ENCODE measurements around the gene TOP2A. TPM values are rescaled to one million over a fixed set of nuclear protein-coding genes. Genes with fewer than 3 reads are reported as not detected.
A peak's percentile ranks its signal among the peaks of the same experiment; 100 is the strongest.
"Not testable (repeated sequence)": the region's sequence is repeated elsewhere in the genome, so short reads cannot be mapped to it uniquely, and the experiment has no call there.

TOP2A gene
- total RNA-seq, 1 experiment from 2014 or later: 154 TPM

- DNase-seq (ENCODE audit: low read depth): no peak
Measured at GRCh38 chr17:40430272-40431230, 12.9 kb upstream of the TOP2A start.

- DNase-seq (ENCODE audit: low read depth): no peak
Measured at GRCh38 chr17:40427002-40427491, 9.4 kb upstream of the TOP2A start.

- DNase-seq (ENCODE audit: low read depth): no peak
Measured at GRCh38 chr17:40425741-40426140, 8.0 kb upstream of the TOP2A start.

- DNase-seq (ENCODE audit: low read depth): no peak
Measured at GRCh38 chr17:40422990-40423633, 5.4 kb upstream of the TOP2A start.

DNA sequence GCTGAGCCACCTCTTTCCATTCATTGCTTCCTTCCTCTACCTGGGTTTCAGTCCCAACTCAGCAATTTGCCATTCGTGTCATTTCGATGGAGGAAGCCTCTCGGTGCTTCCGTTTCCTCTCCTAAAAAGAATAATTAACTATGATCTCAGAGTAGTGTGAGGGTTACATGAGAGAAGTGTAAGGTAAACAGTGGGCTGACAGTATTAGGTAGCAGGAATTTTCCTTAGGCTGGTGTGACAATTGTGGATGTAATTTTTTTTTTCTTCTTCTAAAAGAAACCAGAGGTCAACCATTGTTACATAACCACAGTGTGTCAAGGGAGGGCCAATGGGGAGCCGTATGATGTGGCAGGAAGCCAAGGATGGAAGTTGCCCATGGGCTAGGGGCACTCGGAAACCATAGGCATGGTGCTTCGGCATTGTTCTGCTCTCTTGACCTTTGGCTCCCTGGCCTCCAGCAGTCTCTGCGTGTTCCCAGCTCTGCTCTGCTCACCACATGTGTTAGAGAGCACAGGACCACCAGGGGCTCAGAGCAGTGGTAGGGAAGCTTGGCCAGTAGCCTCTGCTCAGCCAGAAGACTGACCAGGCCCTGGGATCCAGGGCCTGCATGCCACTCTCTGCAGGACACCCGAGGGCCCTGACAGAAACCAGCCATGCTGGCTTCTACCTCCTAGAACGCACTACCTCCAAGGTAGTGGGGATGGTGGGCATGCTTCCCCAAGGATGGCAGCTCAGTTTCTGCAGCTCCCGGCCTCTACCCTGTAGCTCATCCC lies 2.0 kb upstream of the TOP2A start:
- no peak for DNase-seq (ENCODE audit: low read depth)

GRCh38 chr17:40418428-40418706 lies 671 bp upstream of the TOP2A start:
- no peak for DNase-seq (ENCODE audit: low read depth)

- DNase-seq (ENCODE audit: low read depth): no peak
Measured at GRCh38 chr17:40417258-40417608, 463 bp downstream of the TOP2A start.

- no peak for DNase-seq (ENCODE audit: low read depth)
Measured at GRCh38 chr17:40416671-40417070, 1.0 kb downstream of the TOP2A start.

- peak; percentile 24 for DNase-seq (ENCODE audit: low read depth)
Measured at GRCh38 chr17:40415390-40415789, 2.3 kb downstream of the TOP2A start.

GRCh38 chr17:40414312-40414711 lies 3.4 kb downstream of the TOP2A start:
- DNase-seq (ENCODE audit: low read depth): not testable (repeated sequence)

DNA sequence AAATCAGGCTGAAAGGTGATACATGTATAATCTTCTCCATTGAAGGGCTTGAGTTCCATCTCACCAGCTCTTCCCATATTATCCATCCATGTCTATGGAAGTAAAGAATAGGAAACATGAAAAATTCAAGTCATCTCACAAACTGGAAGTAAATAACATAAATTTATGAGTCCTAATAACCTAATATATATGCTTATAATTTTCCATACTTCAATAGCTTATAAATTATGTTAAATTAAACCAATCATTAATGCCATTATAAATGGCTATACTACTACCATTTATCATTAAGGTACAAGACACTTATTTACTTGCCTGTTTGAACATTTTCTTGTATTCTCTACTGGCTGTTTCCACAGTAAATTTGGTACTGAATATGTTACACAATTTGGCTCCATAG lies 4.8 kb downstream of the TOP2A start:
- no peak for DNase-seq (ENCODE audit: low read depth)

DNA sequence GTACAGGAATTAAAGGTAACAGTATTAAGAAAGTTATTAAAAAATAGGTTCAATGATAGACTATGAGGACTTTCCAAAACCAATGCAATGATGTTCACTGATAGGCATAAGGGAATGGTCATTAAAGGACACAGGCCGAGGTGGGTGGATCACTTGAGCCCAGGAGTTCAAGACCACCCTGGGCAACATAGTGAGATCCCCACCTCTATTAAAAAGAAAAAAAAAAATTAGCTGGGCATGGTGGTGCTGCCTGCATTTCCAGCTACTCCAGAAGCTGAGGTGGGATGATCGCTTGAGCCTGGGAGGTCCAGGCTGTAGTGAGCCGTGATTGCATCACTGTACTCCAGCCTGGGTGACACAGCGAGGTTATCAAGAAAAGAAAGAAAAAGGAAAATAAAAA lies 5.9 kb downstream of the TOP2A start:
- no peak for DNase-seq (ENCODE audit: low read depth)

DNA sequence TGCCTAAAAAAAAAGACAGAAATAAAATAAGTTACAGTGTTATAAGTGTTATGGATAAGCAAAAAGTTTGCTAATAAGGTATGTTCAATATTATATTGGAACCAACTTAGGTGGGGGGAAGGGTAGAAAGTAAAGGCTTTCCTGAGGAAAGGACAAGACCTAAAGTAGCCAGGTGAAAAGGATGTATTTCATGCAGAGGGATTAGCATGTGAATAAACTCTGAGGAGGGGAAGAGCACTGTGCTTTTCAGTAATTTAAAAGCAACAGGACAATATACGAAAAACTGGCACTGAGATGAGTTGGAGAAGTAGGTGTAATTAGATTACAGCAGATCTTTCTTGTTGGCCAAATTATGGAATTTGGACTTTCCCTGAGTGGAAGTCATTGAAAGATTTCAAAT lies 7.6 kb downstream of the TOP2A start:
- no peak for DNase-seq (ENCODE audit: low read depth)

DNA sequence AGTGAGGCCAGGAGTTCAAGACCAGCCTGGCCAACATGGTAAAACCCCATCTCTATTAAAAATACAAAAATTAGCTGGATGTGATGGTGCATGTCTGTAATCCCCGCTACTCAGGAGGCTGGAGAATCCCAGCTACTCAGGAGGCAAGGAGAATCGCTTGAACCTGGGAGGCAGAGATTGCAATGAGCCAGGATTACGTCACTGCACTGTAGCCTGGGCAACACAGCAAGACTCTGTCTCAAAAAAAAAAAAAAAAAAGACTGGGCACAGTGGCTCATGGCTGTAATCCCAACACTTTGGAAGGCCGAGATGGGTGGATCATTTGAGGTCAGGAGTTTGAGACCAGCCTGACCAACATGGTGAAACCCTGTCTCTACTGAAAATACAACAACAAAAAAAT lies 8.2 kb downstream of the TOP2A start:
- not testable (repeated sequence) for DNase-seq (ENCODE audit: low read depth)

DNA sequence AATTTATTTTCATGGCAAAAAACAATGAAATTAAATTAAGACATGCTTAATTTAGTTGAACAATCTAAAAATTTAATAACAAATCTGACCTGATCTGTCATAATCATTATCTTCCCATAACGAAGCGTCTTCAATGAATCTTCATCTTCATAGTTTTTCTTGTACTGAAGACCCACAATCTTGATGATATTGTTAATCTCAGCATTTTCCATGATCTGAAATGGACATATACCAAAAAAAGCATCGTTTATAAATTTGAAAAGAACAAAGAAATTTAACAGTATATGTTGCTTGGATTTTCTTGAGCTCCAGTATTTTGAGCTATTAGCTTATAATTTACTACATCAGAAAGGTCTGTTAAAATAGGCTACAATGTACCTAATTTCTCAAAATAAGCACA lies 10.2 kb downstream of the TOP2A start:
- DNase-seq (ENCODE audit: low read depth): no peak

DNA sequence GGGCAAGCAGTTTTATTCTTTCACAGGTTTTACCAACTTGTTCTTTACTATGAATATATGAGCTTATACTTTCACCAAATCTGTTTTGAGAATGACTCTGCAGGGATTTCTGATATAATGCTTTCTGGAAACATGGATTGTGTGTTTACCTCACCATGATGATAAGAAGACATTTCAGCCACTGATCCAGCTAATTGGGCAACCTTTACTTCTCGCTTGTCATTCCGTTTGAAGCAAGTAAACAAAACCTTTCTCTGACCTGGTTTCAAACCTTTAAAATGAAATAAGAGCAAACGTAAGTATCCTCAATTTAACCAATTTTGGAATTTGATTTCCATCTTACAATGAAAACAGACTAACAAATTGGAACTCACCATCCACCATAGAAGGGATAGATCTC lies 13.7 kb downstream of the TOP2A start:
- DNase-seq (ENCODE audit: low read depth): no peak

DNA sequence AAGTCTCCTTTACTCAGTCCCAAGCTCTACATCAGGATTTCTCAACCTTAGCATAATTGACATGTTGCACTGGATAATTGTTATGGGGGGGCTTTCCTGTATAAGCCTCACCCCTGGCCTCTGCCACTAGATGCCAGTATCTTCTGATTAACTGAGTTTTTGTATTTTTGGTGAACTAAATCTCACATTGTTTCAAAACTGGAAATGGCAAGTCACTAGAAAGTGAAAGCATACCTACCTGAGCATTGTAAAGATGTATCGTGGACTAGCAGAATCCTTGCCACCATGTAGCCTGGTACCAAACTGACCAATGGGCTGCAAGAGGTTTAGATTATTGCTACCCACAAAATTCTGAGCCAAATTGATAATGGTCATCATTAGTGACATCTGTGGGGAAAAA lies 15.0 kb downstream of the TOP2A start:
- DNase-seq (ENCODE audit: low read depth): no peak

DNA sequence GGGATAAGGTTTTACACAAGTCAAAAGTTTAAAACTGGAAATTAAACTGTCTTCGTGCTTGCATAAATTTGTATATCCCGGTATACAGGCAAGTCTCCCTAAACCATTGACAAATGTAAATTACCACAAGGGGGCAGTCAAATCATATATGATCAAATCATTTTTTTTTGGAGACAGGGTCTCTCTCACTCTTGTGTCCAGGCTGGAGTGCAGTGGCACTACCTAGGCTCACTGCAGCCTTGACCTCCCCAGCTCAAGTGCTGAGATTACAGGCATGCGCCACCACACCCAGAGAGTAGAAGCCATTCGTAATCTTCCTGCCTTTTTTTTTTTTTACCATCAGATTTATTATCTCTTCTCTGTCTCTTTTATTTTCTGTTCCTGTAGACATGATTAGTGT lies 18.5 kb downstream of the TOP2A start:
- peak; percentile 52 for DNase-seq (ENCODE audit: low read depth)

DNA sequence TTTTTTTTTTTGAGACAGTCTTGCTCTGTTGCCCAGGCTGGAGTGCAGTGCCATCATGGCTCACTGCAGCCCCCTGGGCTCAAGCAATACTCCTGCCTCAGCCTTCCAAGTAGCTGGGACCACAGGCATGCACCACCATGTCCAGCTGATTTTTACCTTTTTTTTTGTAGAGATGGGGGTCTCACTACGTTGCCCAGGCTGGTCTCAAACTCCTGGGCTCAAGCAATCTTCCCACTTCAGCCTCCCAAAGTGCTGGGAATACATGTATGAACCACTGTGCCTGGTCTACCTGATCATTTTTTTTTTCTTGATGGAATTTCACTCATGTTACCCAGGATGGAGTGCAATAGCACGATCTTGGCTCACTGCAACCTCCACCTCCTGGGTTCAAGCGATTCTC lies 31.1 kb downstream of the TOP2A start:
- DNase-seq (ENCODE audit: low read depth): not testable (repeated sequence)

GRCh38 chr17:40382251-40382650 lies 35.4 kb downstream of the TOP2A start:
- no peak for DNase-seq (ENCODE audit: low read depth)

DNA sequence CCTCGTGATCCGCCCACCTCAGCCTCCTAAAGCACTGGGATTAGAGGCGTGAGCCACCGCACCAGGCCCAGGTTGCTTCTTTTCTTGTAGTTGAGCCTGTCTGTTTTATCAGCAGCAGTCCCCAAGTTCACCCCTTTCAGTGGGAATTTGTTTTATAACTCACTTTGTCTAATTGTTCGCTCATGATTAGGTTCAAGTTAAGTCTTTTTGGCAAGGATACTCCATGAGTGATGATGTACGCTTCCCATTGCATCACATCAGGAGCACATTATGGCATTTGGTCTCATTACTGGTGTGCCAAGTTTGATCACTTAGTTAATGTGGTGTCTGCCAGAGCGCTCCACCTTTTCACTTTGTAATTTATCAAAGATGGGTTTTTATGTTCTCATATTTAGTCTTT lies 38.7 kb downstream of the TOP2A start:
- no peak for DNase-seq (ENCODE audit: low read depth)

DNA sequence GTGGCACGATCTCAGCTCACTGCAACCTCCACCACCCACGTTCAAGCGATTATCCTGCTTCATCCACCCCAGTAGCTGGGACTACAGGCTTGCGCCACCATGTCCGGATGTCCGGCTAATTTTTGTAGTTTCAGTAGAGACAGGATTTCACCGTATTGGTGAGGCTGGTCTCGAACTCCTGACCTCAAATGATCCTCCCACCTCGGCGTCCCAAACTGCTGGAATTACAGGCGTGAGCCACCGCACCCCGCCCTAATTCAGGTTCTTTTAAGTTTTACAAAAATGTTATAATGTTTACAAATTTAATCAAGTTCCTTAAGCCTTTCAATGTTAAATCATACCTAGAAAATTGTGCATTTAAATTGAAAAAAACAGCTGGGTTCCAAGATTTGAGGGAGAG lies 39.9 kb downstream of the TOP2A start:
- DNase-seq (ENCODE audit: low read depth): no peak

Measured in HT1080 (cell line).